HL-60 (cell line): ENCODE data around the gene NSMF.

ENCODE experiments used
- DNase-seq, 2 experiments: peaks; one replicate each; pipeline ENCODE4 v3.0.0-alpha.2; 2010 to 2020; ENCODE audit warnings: low read depth in 1 of 2, low spot score in 1 of 2
- H3K27ac ChIP-seq: fragments of 250-450 bp; sonication (Bioruptor Pico); replicated peaks from 2 replicates; pipeline ENCODE4 v1.5.1; 2020; ENCODE audit warnings: mild to moderate bottlenecking, moderate library complexity
- H3K27me3 ChIP-seq: fragments of 250-450 bp; sonication (Bioruptor Pico); 2 replicates; pipeline ENCODE4 v1.5.1; 2021; ENCODE audit warnings: mild to moderate bottlenecking, moderate library complexity; ENCODE audit not compliant: insufficient read depth, poor library complexity, severe bottlenecking
- H3K4me3 ChIP-seq: replicated peaks from 2 replicates; pipeline ENCODE4 v1.5.1; 2011; ENCODE audit warnings: mild to moderate bottlenecking, control low read depth, low read length; ENCODE audit not compliant: insufficient read depth
- CTCF ChIP-seq: IDR thresholded peaks from one replicate; pipeline ENCODE4 v1.5.1; 2011; ENCODE audit warnings: low read length, control low read depth, inconsistent platforms; ENCODE audit not compliant: insufficient read depth
- GABPA ChIP-seq: IDR thresholded peaks from 2 replicates; pipeline ENCODE4 v1.6.1; 2012; ENCODE audit warnings: low read depth
- POLR2AphosphoS5 ChIP-seq: IDR thresholded peaks from 2 replicates; pipeline ENCODE4 v1.6.1; 2012; ENCODE audit warnings: low read depth
- REST ChIP-seq: IDR thresholded peaks from 2 replicates; pipeline ENCODE4 v1.6.1; 2012; ENCODE audit warnings: low read depth; ENCODE audit not compliant: insufficient replicate concordance
- SPI1 ChIP-seq: IDR thresholded peaks from 2 replicates; pipeline ENCODE4 v1.6.1; 2012; ENCODE audit warnings: low read depth, mild to moderate bottlenecking, borderline replicate concordance

Gene NSMF

GRCh38 chr9:137487454-137488326, 28.6 kb upstream of the NSMF start:
- no peak for DNase-seq

GRCh38 chr9:137486545-137487453, 27.7 kb upstream of the NSMF start:
- no peak for DNase-seq
- TF ChIP-seq SPI1 (no peak), POLR2AphosphoS5 (no peak), CTCF (no peak), REST (no peak), GABPA (no peak)
- H3K4me3 ChIP-seq: no peak overlapping the region
- H3K27ac ChIP-seq: no peak overlapping the region
- no peaks in the 10 kb centered on the region for H3K27me3 ChIP-seq

More at GRCh38 chr9:137487454-137488326, 28.6 kb upstream of the NSMF start:
- TF ChIP-seq CTCF (no peak), GABPA (no peak), POLR2AphosphoS5 (no peak), REST (no peak), SPI1 (no peak)
- H3K27ac ChIP-seq: no peak overlapping the region
- no peaks in the 10 kb centered on the region for H3K27me3 ChIP-seq
- no peak overlapping the region for H3K4me3 ChIP-seq

- no peak for DNase-seq
- TF ChIP-seq POLR2AphosphoS5 (no peak), REST (no peak), CTCF (no peak), GABPA (no peak), SPI1 (no peak)
- no peak overlapping the region for H3K27ac ChIP-seq
- H3K27me3 ChIP-seq: no peaks in the 10 kb centered on the region
- H3K4me3 ChIP-seq: no peak overlapping the region
Observed at GRCh38 chr9:137486141-137486490, 27.0 kb upstream of the NSMF start.
